Mammary microvascular endothelial cell (primary cell): ENCODE measurements around the gene IGFBP7. TPM values are rescaled to one million over a fixed set of nuclear protein-coding genes. Genes with fewer than 3 reads are reported as not detected.

Experiments used
- total RNA-seq: library from RNA; depleted of rRNA; stranded (reverse); fragments of >200 nt; gene quantifications from 2 replicates; pipeline ENCODE4 v1.2.3, GENCODE V29; 2015

IGFBP7 gene
- 1,116 and 1,201 TPM in 2 replicates for total RNA-seq

GRCh38 chr4:57109847-57110639, at the start of gene IGFBP7:
Gene IGFBP7 (minus strand): TSS chr4:57110385. CDS start chr4:57110351, 34 bp downstream.

Other genes starting within 250 kb of the IGFBP7 start
- gene REST, start 202.5 kb downstream of the IGFBP7 start, total RNA-seq = 24.5 and 26.6 TPM in 2 replicates
- 16.3 and 17.0 TPM in 2 replicates for gene NOA1, start 132.8 kb downstream of the IGFBP7 start, total RNA-seq
- gene POLR2B, start 131.5 kb downstream of the IGFBP7 start, total RNA-seq = 97.0 and 102 TPM in 2 replicates